GM21423 (cell line): Measurements from ENCODE around the gene EPHB1.

Experiments
- ATAC-seq: cut with Tn5 transposase; IDR thresholded peaks from one replicate; pipeline ENCODE4 v1.9.1; 2021; ENCODE audit warnings: mild to moderate bottlenecking, moderate library complexity; ENCODE audit not compliant: unreplicated experiment

The EPHB1 gene

DNA sequence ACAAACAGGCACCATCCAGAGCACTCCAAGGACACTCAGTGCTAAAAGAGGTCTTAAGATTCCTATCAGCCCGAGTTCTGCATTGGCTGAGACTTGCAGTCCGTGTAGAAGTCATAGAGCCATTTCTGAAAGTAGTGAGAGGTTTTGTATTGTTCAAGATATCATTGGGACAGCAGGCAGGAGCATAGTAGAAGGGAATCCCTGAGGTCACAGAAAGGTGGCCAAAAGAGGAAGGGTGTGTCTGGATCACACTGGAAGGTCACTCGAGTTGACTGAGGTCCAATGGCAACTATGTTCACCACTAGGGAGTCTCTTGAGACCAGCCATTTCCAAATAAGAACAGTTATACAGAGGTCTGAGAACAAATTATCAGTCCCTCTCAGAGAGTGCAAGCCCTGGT is 468.3 kb downstream of the EPHB1 start:
- no peak for ATAC-seq

DNA sequence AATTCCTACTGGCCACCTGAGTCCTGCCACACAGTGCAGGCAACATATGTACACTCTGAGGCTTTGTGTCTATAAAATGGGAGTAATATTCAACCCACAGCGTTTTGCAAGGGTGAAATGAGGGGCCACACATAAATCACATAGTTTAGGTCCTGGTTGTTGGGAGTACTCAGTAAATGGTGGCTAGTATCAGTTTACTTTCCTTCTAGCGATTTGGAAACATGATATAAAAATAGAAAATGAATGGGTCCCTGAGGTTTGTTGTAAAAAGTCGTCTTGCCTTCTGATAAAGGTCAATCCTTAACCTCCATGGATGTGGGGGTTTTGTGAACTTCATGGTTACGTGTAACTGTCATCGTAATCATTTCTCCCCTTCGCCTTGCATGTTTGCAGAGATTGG is 472.4 kb downstream of the EPHB1 start:
- no peak for ATAC-seq

DNA sequence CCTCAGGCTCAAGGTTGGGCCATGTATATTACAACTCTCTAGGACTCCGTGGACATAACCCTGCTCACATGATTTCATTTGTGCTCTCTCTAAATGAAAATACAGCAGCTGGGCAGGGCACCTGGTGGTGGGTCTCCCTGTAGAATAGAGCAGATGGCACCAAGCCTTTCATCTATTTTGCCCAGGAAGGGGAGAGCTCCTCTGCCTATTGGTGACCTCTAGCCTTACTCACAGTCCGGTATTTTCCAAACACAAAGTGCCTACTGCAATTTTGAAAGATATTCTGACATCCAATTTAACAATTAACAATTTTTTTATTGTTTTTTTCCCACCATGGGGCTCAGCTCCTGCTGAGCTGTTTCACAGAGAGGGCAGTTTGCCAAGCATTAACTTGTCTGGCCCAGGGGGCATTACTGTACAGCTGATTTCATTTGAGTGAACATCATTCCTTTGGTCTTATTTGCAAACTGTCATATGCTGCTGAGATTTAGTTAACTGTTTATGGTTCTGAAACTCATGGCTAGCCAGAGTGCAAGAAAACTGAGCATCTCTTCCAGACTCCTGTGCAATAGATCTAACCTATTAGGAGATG is 474.0 kb downstream of the EPHB1 start:
- no peak for ATAC-seq

DNA sequence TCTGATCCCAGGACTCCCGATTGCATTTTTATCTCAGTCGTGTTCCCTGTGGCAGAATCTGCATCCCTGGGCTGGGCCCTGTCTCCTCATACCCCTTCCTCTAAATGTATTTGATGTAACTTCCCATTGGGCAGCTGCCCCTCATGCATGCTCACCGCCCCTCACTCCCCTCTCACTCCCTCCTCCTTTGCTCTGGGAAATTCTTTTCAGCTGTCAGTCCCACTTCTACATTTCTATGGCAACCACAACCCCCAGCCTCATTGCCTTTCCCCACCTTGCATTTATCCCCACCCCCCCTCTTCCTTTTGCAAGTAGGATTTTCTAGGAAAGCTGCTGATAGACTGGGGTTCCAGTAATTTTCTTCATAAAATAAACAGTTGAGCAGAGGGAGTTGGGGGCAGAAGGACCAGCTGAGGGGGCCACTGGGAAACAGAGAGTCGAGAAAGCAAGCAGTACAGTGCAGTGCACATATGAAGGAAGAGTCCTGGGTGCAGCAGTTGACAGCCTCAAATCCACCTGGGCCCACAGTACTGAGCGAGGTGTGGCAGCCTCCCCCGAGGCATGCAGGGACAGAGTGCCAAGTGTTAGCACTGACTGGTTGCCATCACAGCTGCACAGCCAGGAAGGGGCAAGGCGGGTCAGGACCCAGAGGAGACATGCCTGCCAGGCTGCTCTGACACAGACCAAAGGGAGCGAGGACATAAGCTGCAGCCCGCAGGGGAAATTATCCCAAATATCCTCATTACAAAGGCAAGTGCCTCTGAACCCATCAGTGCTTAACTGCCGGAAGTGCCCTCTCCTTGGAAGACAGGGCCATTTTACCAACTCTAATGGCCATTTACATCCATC is 476.3 kb downstream of the EPHB1 start:
- ATAC-seq = no peak

DNA sequence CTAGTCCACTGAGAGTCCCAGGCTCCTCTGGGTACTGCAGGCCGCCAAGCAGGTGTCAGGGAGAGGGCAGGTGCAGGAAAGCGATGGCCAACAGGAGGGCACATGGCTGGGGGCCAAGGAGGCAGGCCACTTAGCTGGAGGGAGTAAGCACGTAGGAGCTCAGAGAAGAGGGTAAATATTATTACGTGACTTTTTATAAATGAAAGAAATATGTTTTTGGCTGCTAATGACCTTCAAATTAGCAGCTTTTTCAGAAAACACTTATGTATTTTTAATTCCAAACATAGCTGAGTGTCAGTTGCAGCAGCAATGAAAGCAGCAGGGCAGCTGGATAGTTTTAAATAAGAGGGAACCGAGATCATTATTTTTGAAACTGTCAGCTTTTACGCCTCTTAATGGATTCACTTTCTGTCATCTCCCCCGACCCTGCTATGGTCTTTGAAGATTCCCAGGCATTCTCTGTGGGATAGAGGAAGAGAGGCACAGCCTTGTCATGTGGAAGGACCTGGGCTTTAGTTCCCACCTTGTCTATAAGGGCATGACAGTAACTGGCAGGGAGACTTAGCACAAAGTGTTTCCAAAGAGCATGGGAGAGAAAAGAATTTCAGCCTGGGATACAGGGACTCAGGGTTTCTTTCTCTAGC is 477.1 kb downstream of the EPHB1 start:
- ATAC-seq = no peak

DNA sequence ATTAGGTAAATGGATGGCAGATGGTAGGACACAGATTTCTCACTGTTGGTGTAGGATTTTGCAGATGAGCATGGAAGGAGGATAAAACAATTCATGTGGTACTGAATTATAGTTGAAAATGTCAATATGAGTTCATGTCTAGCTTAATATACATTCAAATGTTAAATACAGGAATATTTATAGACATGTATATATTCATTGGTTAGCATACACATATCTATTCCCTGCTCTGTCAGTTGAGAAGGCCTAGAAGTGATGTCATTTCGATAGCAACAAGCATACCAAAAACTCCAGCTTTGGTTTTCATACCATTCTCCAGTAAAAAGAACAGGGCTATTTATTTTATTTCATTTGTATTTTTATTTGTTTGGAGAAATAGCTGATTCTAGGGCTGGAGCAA is 497.1 kb downstream of the EPHB1 start:
- ATAC-seq = no peak

DNA sequence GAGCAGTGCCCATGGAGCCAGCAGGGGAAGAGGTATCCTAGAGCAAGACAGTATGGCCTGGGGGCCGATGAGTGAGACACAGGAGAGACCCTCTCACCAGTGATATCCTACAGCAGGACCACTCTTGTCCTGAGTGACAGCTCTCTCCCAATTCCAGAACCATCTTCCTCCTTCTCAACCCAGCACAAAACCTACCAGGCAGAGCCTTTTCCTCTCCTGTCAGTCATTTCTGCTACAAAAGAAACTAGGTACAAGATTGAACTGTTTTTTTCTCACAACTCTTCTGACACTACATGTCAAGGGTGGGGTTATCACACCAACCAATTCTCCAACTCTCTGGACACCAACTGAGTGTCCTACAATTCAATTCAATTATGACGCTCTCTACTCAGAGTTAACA is 506.6 kb downstream of the EPHB1 start:
- ATAC-seq = no peak

DNA sequence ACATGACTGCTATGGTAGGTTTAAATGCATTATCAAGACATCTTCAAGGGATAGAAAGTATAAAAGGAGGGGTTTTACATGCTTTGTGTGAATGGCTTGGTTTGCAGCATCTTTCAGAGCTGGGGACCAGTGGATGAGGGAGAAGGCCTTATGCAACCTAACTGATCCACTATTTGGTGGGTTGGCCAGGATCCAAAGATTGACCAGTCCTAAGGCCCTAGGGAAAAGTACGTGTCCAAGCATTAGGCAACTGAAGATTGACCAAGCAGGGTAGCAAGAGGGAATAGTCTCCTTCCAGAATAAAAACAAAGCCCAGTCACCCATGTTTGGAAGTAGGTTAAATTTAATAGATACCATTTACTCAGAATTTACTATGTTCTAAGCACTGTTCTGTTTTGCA is 509.3 kb downstream of the EPHB1 start:
- no peak for ATAC-seq
